ENCODE measurements around the gene BZW2. TPM values are rescaled to one million over a fixed set of nuclear protein-coding genes. Genes with fewer than 3 reads are reported as not detected.

Gene BZW2
- total RNA-seq, 1 donor from 2014 or later: 89.8 TPM

GRCh38 chr7:16753102-16753931 is 107.3 kb downstream of the BZW2 start, which contains the start of gene TSPAN13:
TSS of gene TSPAN13 (plus strand) at chr7:16753755. CDS start at chr7:16753968, 213 bp downstream.
- Mint-ChIP-seq H3K27ac (peak within 1 kb of the TSS; percentile 91), H3K9me3 (no peaks in the 10 kb centered on the region), H3K4me3 (peak within 1 kb of the TSS; percentile 95), H3K4me1 (ENCODE audit: unreplicated experiment) (no peaks in the 10 kb centered on the region), H3K36me3 (no peaks in the 10 kb centered on the region), H3K27me3 (peaks cover 13% of the 10 kb centered on the region)
- peak; percentile 91 for DNase-seq (ENCODE audit: extremely low spot score, unreplicated experiment)
- TF ChIP-seq, protein P1, sequence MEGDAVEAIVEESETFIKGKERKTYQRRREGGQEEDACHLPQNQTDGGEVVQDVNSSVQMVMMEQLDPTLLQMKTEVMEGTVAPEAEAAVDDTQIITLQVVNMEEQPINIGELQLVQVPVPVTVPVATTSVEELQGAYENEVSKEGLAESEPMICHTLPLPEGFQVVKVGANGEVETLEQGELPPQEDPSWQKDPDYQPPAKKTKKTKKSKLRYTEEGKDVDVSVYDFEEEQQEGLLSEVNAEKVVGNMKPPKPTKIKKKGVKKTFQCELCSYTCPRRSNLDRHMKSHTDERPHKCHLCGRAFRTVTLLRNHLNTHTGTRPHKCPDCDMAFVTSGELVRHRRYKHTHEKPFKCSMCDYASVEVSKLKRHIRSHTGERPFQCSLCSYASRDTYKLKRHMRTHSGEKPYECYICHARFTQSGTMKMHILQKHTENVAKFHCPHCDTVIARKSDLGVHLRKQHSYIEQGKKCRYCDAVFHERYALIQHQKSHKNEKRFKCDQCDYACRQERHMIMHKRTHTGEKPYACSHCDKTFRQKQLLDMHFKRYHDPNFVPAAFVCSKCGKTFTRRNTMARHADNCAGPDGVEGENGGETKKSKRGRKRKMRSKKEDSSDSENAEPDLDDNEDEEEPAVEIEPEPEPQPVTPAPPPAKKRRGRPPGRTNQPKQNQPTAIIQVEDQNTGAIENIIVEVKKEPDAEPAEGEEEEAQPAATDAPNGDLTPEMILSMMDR (conservative IDR thresholded peaks at IDR 0.05): no peak

DNA sequence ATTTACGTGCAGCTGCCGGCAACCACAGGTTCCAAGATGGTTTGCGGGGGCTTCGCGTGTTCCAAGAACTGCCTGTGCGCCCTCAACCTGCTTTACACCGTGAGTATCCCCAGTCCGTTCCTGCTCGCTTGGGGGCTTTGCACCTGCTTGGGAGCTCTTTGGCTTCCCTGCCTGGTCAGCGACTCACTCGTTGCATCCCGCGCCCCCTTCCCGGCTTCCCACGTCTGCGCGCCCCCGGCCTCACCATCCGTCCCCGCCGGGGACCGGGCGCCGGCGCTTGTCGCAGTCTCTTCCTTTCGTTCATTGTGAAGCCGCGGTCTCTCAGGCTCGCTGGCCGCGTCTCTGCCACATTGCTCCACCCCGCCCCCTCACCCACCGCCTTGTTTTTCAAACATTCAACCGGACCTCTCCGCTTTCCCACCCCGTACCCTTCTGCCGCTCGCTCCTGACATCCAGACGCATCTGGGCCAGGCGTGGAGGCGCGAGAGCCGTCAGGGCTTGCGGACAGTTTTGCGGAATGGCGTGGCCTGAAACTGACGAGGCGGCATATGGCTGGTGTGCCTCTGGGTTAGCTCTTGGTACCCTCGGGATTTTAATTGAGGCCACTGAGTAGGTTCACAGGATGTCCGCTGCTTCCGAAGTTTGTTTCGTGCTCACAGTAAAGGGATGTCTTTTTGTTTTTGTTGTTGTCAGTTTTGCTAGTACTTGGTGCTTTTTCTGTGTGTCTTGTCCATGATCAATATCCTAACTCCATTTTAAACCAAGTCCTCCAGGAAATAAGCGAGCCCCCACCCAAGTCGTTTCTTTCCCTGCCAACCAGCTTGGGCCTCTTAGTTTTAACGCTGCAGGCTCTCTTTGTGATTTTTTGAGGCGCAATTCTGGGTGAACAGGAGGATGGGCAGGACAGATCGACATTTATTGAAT is 108.2 kb downstream of the BZW2 start:
- H3K27ac Mint-ChIP-seq: peak overlapping the region; percentile 91
- H3K36me3 Mint-ChIP-seq: no peaks in the 10 kb centered on the region
- H3K4me1 Mint-ChIP-seq (ENCODE audit: unreplicated experiment): no peaks in the 10 kb centered on the region
- peaks cover 13% of the 10 kb centered on the region for H3K27me3 Mint-ChIP-seq
- DNase-seq (ENCODE audit: extremely low spot score, unreplicated experiment): peak; percentile 72
- H3K9me3 Mint-ChIP-seq: no peaks in the 10 kb centered on the region
- TF ChIP-seq, protein P1 (conservative IDR thresholded peaks at IDR 0.05): no peak
- peak overlapping the region; percentile 95 for H3K4me3 Mint-ChIP-seq

- Mint-ChIP-seq H3K4me1 (ENCODE audit: unreplicated experiment) (no peaks in the 10 kb centered on the region), H3K4me3 (peak overlapping the region; percentile 95), H3K27ac (peak overlapping the region; percentile 91), H3K36me3 (no peaks in the 10 kb centered on the region), H3K27me3 (peaks cover 13% of the 10 kb centered on the region), H3K9me3 (no peaks in the 10 kb centered on the region)
- TF ChIP-seq, protein P1 (conservative IDR thresholded peaks at IDR 0.05): no peak
- DNase-seq (ENCODE audit: extremely low spot score, unreplicated experiment): no peak
Observed at GRCh38 chr7:16754856-16755317, 108.9 kb downstream of the BZW2 start.

GRCh38 chr7:16755397-16755796 is 109.4 kb downstream of the BZW2 start:
- Mint-ChIP-seq H3K9me3 (no peaks in the 10 kb centered on the region), H3K27ac (peak overlapping the region; percentile 91), H3K4me3 (peak overlapping the region; percentile 95), H3K36me3 (peaks cover 2% of the 10 kb centered on the region), H3K27me3 (peaks cover 13% of the 10 kb centered on the region), H3K4me1 (ENCODE audit: unreplicated experiment) (no peaks in the 10 kb centered on the region)
- DNase-seq (ENCODE audit: extremely low spot score, unreplicated experiment): no peak
- TF ChIP-seq, protein P1 (conservative IDR thresholded peaks at IDR 0.05): no peak

Other genes with a start within 250 kb of the BZW2 start
- gene CRPPA, start 224.6 kb upstream of the BZW2 start, total RNA-seq (ENCODE audit: low replicate concordance): 2.8 and 2.9 TPM in 2 replicates
- 5.4 and 6.0 TPM in 2 replicates for gene SOSTDC1, start 180.4 kb upstream of the BZW2 start, total RNA-seq (ENCODE audit: low replicate concordance)
- not detected in 2 replicates for gene LRRC72, start 119.4 kb upstream of the BZW2 start, total RNA-seq (ENCODE audit: low replicate concordance)
- gene ANKMY2, start 427 bp upstream of the BZW2 start, total RNA-seq (ENCODE audit: low replicate concordance): 15.2 and 21.5 TPM in 2 replicates
- 65.1 and 99.5 TPM in 2 replicates for gene TSPAN13, start 107.6 kb downstream of the BZW2 start, total RNA-seq (ENCODE audit: low replicate concordance)
- gene AGR2, start 158.8 kb downstream of the BZW2 start, total RNA-seq (ENCODE audit: low replicate concordance): 116 and 179 TPM in 2 replicates
- gene AGR3, start 235.8 kb downstream of the BZW2 start, total RNA-seq (ENCODE audit: low replicate concordance): 5.2 and 10.4 TPM in 2 replicates